Measurements from ENCODE around the gene TUBB4B. TPM values are rescaled to one million over a fixed set of nuclear protein-coding genes. Genes with fewer than 3 reads are reported as not detected.

TUBB4B gene
- total RNA-seq, 5 donors from 2014 or later (not counting 1 experiment from before 2014, with no cell fraction given) = 50.6 to 118 (median 95.3) TPM

DNA sequence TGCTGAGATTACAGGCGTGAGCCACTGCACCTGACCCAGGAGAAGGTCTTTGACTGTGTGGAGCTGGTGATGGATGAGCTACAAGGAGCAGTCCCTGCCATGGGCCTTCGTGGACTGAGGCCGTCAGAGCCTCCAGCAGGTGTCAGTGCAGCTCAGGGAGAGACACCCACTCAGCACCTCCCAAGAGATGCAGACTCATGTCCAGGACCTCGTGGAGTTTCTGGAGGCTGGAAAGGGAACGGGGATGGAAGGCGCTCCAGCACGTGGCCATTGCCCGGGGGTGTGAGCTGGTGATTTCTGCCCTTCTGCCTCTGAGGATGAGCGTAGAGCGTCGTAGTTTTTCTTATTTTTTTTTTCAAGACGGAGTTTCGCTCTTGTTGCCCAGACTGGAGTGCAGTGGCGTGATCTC is 45.9 kb downstream of the TUBB4B start:
- Mint-ChIP-seq H3K4me1 (peaks cover 0 to 5% (median 2%) of the 10 kb centered on the region in 3 donors), H3K36me3 (no peaks in the 10 kb centered on the region), H3K27ac (no peak overlapping the region), H3K9me3 (no peaks in the 10 kb centered on the region), H3K27me3 (peaks cover 6 to 10% of the 10 kb centered on the region in 2 donors), H3K4me3 (no peak overlapping the region)
- H3K4me1 ChIP-seq (ENCODE audit: control insufficient read depth in 1 of 2, extremely low read depth in 1 of 2, insufficient read depth in 2 of 2, low read length in 2 of 2) = no peaks in the 10 kb centered on the region
- POLR2A ChIA-PET = no interaction called here
- H3K36me3 ChIP-seq (ENCODE audit: control insufficient read depth in 2 of 2, extremely low read depth in 1 of 2, insufficient read depth in 1 of 2, low read length in 1 of 2) = no peaks in the 10 kb centered on the region
- ATAC-seq (replicated peaks in 1 of 4) = peak; percentile 52 to 75 (median 58)
- peak in 2 of 35 experiments; percentile 34 to 48 for DNase-seq
- WGBS (ENCODE audit: insufficient coverage) = 66% methylated on average over 11 of the region's 14 CpGs
- no peak overlapping the region for H3K27ac ChIP-seq (ENCODE audit: low read length)
- H3K4me3 ChIP-seq (ENCODE audit: control insufficient read depth in 1 of 2, extremely low read depth in 1 of 2, low read length in 1 of 2) = no peak overlapping the region
- no peaks in the 10 kb centered on the region for H3K9me3 ChIP-seq
- peaks cover 0 to 20% of the 10 kb centered on the region in 2 experiments for H3K27me3 ChIP-seq (replicated peaks in 1 of 2; ENCODE audit: control insufficient read depth in 2 of 2, extremely low read depth in 1 of 2, insufficient read depth in 2 of 2, low read length in 1 of 2)
- CTCF ChIA-PET = interaction anchor here (0.6 to 0.7 kb wide), 3 partner anchors 96 to 874 kb away, joined by 3 to 8 read pairs (median 3); no protein-coding TSS in a partner anchor

DNA sequence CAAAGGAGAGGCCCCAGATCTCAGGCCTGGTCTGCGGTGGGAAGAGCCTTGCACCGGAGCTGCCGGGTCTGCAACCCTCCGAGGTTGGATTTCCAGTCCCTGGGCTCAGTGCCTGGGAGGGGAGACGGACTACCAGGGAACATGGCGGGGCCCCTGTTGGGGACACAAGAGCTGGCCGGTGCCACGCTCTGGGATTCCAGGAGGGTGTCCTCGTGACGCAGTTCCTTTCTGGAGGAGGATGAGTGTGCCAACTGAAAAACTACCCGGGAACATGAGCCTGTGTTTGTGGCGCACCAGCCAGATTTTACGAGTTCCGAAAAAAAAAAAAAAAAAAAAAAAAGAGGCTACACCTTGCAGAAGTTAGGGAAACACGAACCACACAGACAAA is 52.0 kb downstream of the TUBB4B start:
- POLR2A ChIA-PET = no interaction called here
- DNase-seq (no peak), ATAC-seq (replicated peaks in 1 of 4) (no peak)
- H3K9me3 Mint-ChIP-seq = no peaks in the 10 kb centered on the region
- peaks cover 2 to 54% of the 10 kb centered on the region in 2 experiments for H3K27me3 ChIP-seq (replicated peaks in 1 of 2; ENCODE audit: control insufficient read depth in 2 of 2, extremely low read depth in 1 of 2, insufficient read depth in 2 of 2, low read length in 1 of 2)
- peaks cover 21 to 29% of the 10 kb centered on the region in 2 donors for H3K27me3 Mint-ChIP-seq
- peaks cover 2 to 22% of the 10 kb centered on the region in 2 experiments for H3K4me1 ChIP-seq (ENCODE audit: control insufficient read depth in 1 of 2, extremely low read depth in 1 of 2, insufficient read depth in 2 of 2, low read length in 2 of 2)
- no peak overlapping the region for H3K27ac ChIP-seq (ENCODE audit: low read length)
- H3K27ac Mint-ChIP-seq = no peak overlapping the region
- no peaks in the 10 kb centered on the region for H3K36me3 ChIP-seq (ENCODE audit: control insufficient read depth in 2 of 2, extremely low read depth in 1 of 2, insufficient read depth in 1 of 2, low read length in 1 of 2)
- CTCF ChIA-PET = interaction anchor here in 1 of 2 donors (0.7 kb wide), 1 partner anchor 52 kb away, joined by 3 read pairs; the partner anchor contains the start of gene TUBB4B
- peak overlapping the region in 1 of 3 donors; percentile 7 for H3K4me3 Mint-ChIP-seq
- no peaks in the 10 kb centered on the region for H3K9me3 ChIP-seq
- no peaks in the 10 kb centered on the region for H3K36me3 Mint-ChIP-seq
- no peak overlapping the region for H3K4me3 ChIP-seq (ENCODE audit: control insufficient read depth in 1 of 2, extremely low read depth in 1 of 2, low read length in 1 of 2)
- H3K4me1 Mint-ChIP-seq = peaks cover 7 to 15% (median 10%) of the 10 kb centered on the region in 3 donors
- WGBS (ENCODE audit: insufficient coverage) = 89% methylated on average over 9 of the region's 15 CpGs

Other genes starting within 250 kb of the TUBB4B start
- gene PAXX, start 248.9 kb upstream of the TUBB4B start, total RNA-seq = 100 to 1,000 TPM in 4 of 5 donors, 10 to 100 TPM in 1; 81.3 to 173 (median 127) TPM
- 10 to 100 TPM in 2 of 5 donors, 1 to 10 TPM in 3; 5.4 to 24.7 (median 8.0) TPM for gene CLIC3, start 244.7 kb upstream of the TUBB4B start, total RNA-seq
- 100 to 1,000 TPM in 3 of 5 donors, 10 to 100 TPM in 2; 58.6 to 138 (median 121) TPM for gene ABCA2, start 213.1 kb upstream of the TUBB4B start, total RNA-seq
- gene FUT7, start 209.2 kb upstream of the TUBB4B start, total RNA-seq = 1 to 10 TPM; 1.1 to 7.7 (median 5.1) TPM
- 10 to 100 TPM; 32.4 to 76.7 (median 57.0) TPM for gene NPDC1, start 195.1 kb upstream of the TUBB4B start, total RNA-seq
- gene ENTPD2, start 187.2 kb upstream of the TUBB4B start, total RNA-seq = under 1 TPM in 1 of 5 donors, not detected in 4; 0.32 TPM
- 1 to 10 TPM in 1 of 5 donors, under 1 TPM in 4; 0.33 to 1.0 (median 0.83) TPM for gene SAPCD2, start 170.7 kb upstream of the TUBB4B start, total RNA-seq
- gene UAP1L1, start 163.8 kb upstream of the TUBB4B start, total RNA-seq = 10 to 100 TPM; 11.3 to 32.8 (median 19.3) TPM
- gene MAN1B1, start 154.3 kb upstream of the TUBB4B start, total RNA-seq = 10 to 100 TPM; 62.0 to 91.5 (median 84.8) TPM
- 100 to 1,000 TPM; 246 to 469 (median 425) TPM for gene DPP7, start 126.6 kb upstream of the TUBB4B start, total RNA-seq
- not detected for gene GRIN1, start 102.1 kb upstream of the TUBB4B start, total RNA-seq
- not detected for gene LRRC26, start 71.2 kb upstream of the TUBB4B start, total RNA-seq
- not detected for gene TMEM210, start 69.2 kb upstream of the TUBB4B start, total RNA-seq
- gene ANAPC2, start 52.7 kb upstream of the TUBB4B start, total RNA-seq = 100 to 1,000 TPM; 133 to 142 (median 141) TPM
- gene SSNA1, start 52.6 kb upstream of the TUBB4B start, total RNA-seq = 10 to 100 TPM; 37.0 to 71.6 (median 64.0) TPM
- gene TPRN, start 40.5 kb upstream of the TUBB4B start, total RNA-seq = 10 to 100 TPM in 3 of 5 donors, 1 to 10 TPM in 2; 5.8 to 12.8 (median 12.1) TPM
- 10 to 100 TPM; 23.7 to 44.7 (median 42.1) TPM for gene TMEM203, start 35.6 kb upstream of the TUBB4B start, total RNA-seq
- 10 to 100 TPM; 27.6 to 46.7 (median 45.4) TPM for gene NDOR1, start 35.6 kb upstream of the TUBB4B start, total RNA-seq
- 1 to 10 TPM in 3 of 5 donors, under 1 TPM in 2; 0.56 to 1.6 (median 1.5) TPM for gene RNF208, start 19.0 kb upstream of the TUBB4B start, total RNA-seq
- gene CYSRT1, start 16.1 kb upstream of the TUBB4B start, total RNA-seq = under 1 TPM in 4 of 5 donors, not detected in 1; 0.32 to 0.58 (median 0.45) TPM
- gene RNF224, start 13.8 kb upstream of the TUBB4B start, total RNA-seq = not detected
- not detected for gene SLC34A3, start 10.4 kb upstream of the TUBB4B start, total RNA-seq
- under 1 TPM in 1 of 5 donors, not detected in 4; 0.54 TPM for gene STPG3, start 10.0 kb downstream of the TUBB4B start, total RNA-seq
- 10 to 100 TPM; 36.1 to 62.2 (median 58.8) TPM for gene NELFB, start 14.0 kb downstream of the TUBB4B start, total RNA-seq
- gene TOR4A, start 36.4 kb downstream of the TUBB4B start, total RNA-seq = 1 to 10 TPM; 2.2 to 5.6 (median 3.2) TPM
- 1 to 10 TPM in 4 of 5 donors, under 1 TPM in 1; 0.55 to 2.7 (median 1.7) TPM for gene NRARP, start 61.0 kb downstream of the TUBB4B start, total RNA-seq
- 10 to 100 TPM; 18.5 to 43.8 (median 38.0) TPM for gene EXD3, start 181.9 kb downstream of the TUBB4B start, total RNA-seq
- 10 to 100 TPM in 2 of 5 donors, 1 to 10 TPM in 3; 6.4 to 11.7 (median 8.1) TPM for gene NOXA1, start 182.1 kb downstream of the TUBB4B start, total RNA-seq
- not detected for gene ENTPD8, start 200.1 kb downstream of the TUBB4B start, total RNA-seq
- gene NSMF, start 218.0 kb downstream of the TUBB4B start, total RNA-seq = 10 to 100 TPM; 40.5 to 89.5 (median 51.7) TPM